ENCODE results near the gene HAUS6.

HAUS6 gene

GRCh38 chr9:19145881-19146280 is 43.2 kb upstream of the HAUS6 start:
- TF ChIP-seq LEF1 (IDR thresholded peaks at IDR 0.05; ENCODE audit: borderline replicate concordance), result no peak
- POLR2A ChIA-PET, result no interaction called here
- DNase-seq (ENCODE audit: extremely low spot score), result no peak
- CTCF ChIA-PET, result no interaction called here

DNA sequence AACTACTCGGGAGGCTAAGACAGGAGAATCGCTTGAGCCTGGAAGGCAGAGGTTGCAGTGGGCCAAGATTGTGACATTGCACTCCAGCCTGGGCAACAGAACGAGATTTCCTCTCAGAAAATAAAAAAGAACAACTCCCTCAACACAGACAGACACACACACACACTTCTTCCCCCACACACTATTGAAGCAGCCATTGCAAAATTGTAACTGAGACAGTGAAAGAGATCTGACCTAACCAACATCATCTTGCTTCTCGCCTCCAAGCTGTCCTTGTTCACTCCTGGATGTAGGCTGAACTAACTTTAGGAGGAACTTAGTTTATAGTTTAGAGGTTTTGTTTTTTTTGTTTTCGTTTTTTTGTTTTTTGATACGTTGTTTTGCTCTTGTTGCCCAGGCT is 37.6 kb upstream of the HAUS6 start:
- DNase-seq (ENCODE audit: extremely low spot score), result no peak
- ChIA-PET CTCF (no interaction called here), POLR2A (no interaction called here)
- TF ChIP-seq ELF4 (IDR thresholded peaks at IDR 0.05) (no peak), LEF1 (IDR thresholded peaks at IDR 0.05; ENCODE audit: borderline replicate concordance) (no peak), ARNT (IDR thresholded peaks at IDR 0.05) (no peak), BHLHE40 (IDR thresholded peaks at IDR 0.05; ENCODE audit: borderline replicate concordance) (no peak), SP1 (IDR thresholded peaks at IDR 0.05) (no peak), NFRKB (IDR thresholded peaks at IDR 0.05) (no peak)

- TF ChIP-seq HDGF (IDR thresholded peaks at IDR 0.05; ENCODE audit: borderline replicate concordance) (no peak), FOXA1 (IDR thresholded peaks at IDR 0.05) (no peak), ELF4 (IDR thresholded peaks at IDR 0.05) (no peak), ARNT (IDR thresholded peaks at IDR 0.05) (no peak), NFRKB (IDR thresholded peaks at IDR 0.05) (no peak), L3MBTL2 (conservative IDR thresholded peaks at IDR 0.05) (no peak), SP1 (IDR thresholded peaks at IDR 0.05) (no peak), SUZ12 (IDR thresholded peaks at IDR 0.05) (no peak), ZNF384 (IDR thresholded peaks at IDR 0.05) (no peak), FOXM1 (IDR thresholded peaks at IDR 0.05; ENCODE audit: borderline replicate concordance) (no peak)
- CTCF ChIA-PET, result interaction anchor here (1.3 kb wide), 1 partner anchor 9 kb away, joined by 3 read pairs; no protein-coding TSS in a partner anchor
- no peak for DNase-seq (ENCODE audit: extremely low spot score)
- POLR2A ChIA-PET, result no interaction called here
These were observed 35.4 kb upstream of the HAUS6 start for GRCh38 chr9:19138084-19138483.

GRCh38 chr9:19137282-19137681 is 34.6 kb upstream of the HAUS6 start:
- POLR2A ChIA-PET, result no interaction called here
- CTCF ChIA-PET, result interaction anchor here (1.3 kb wide), 1 partner anchor 8 kb away, joined by 3 read pairs; no protein-coding TSS in a partner anchor
- DNase-seq (ENCODE audit: extremely low spot score), result no peak
- no peak for TF ChIP-seq CTBP1 (IDR thresholded peaks at IDR 0.05; ENCODE audit: borderline replicate concordance)
- TF ChIP-seq HDGF (IDR thresholded peaks at IDR 0.05; ENCODE audit: borderline replicate concordance), result no peak
- TF ChIP-seq ELF4 (IDR thresholded peaks at IDR 0.05), result no peak
- TF ChIP-seq PKNOX1 (IDR thresholded peaks at IDR 0.05), result no peak
- no peak for TF ChIP-seq ZNF384 (IDR thresholded peaks at IDR 0.05)
- no peak for TF ChIP-seq NFRKB (IDR thresholded peaks at IDR 0.05)
- TF ChIP-seq FOXK2 (IDR thresholded peaks at IDR 0.05), result no peak
- no peak for TF ChIP-seq ARNT (IDR thresholded peaks at IDR 0.05)
- TF ChIP-seq LEF1 (IDR thresholded peaks at IDR 0.05; ENCODE audit: borderline replicate concordance), result no peak
- TF ChIP-seq SUZ12 (IDR thresholded peaks at IDR 0.05), result no peak
- no peak for TF ChIP-seq BHLHE40 (IDR thresholded peaks at IDR 0.05; ENCODE audit: borderline replicate concordance)
- no peak for TF ChIP-seq FOXA1 (IDR thresholded peaks at IDR 0.05)
- TF ChIP-seq FOXM1 (IDR thresholded peaks at IDR 0.05; ENCODE audit: borderline replicate concordance), result no peak
- TF ChIP-seq TARDBP (IDR thresholded peaks at IDR 0.05), result no peak
- TF ChIP-seq L3MBTL2 (conservative IDR thresholded peaks at IDR 0.05), result no peak
- TF ChIP-seq SP1 (IDR thresholded peaks at IDR 0.05), result no peak

GRCh38 chr9:19136129-19136528 is 33.4 kb upstream of the HAUS6 start:
- TF ChIP-seq CTBP1 (IDR thresholded peaks at IDR 0.05; ENCODE audit: borderline replicate concordance), result no peak
- no peak for TF ChIP-seq FOXK2 (IDR thresholded peaks at IDR 0.05)
- no peak for TF ChIP-seq BHLHE40 (IDR thresholded peaks at IDR 0.05; ENCODE audit: borderline replicate concordance)
- no peak for TF ChIP-seq L3MBTL2 (conservative IDR thresholded peaks at IDR 0.05)
- TF ChIP-seq LEF1 (IDR thresholded peaks at IDR 0.05; ENCODE audit: borderline replicate concordance), result no peak
- TF ChIP-seq HDGF (IDR thresholded peaks at IDR 0.05; ENCODE audit: borderline replicate concordance), result no peak
- TF ChIP-seq SUZ12 (IDR thresholded peaks at IDR 0.05), result no peak
- TF ChIP-seq FOXM1 (IDR thresholded peaks at IDR 0.05; ENCODE audit: borderline replicate concordance), result no peak
- no peak for TF ChIP-seq PKNOX1 (IDR thresholded peaks at IDR 0.05)
- TF ChIP-seq SP1 (IDR thresholded peaks at IDR 0.05), result no peak
- no peak for TF ChIP-seq ARNT (IDR thresholded peaks at IDR 0.05)
- TF ChIP-seq ELF4 (IDR thresholded peaks at IDR 0.05), result no peak
- no peak for TF ChIP-seq TARDBP (IDR thresholded peaks at IDR 0.05)
- no peak for TF ChIP-seq FOXA1 (IDR thresholded peaks at IDR 0.05)
- no peak for TF ChIP-seq ZNF384 (IDR thresholded peaks at IDR 0.05)
- no peak for TF ChIP-seq NFRKB (IDR thresholded peaks at IDR 0.05)
- ChIA-PET CTCF (no interaction called here), POLR2A (no interaction called here)
- no peak for DNase-seq (ENCODE audit: extremely low spot score)

DNA sequence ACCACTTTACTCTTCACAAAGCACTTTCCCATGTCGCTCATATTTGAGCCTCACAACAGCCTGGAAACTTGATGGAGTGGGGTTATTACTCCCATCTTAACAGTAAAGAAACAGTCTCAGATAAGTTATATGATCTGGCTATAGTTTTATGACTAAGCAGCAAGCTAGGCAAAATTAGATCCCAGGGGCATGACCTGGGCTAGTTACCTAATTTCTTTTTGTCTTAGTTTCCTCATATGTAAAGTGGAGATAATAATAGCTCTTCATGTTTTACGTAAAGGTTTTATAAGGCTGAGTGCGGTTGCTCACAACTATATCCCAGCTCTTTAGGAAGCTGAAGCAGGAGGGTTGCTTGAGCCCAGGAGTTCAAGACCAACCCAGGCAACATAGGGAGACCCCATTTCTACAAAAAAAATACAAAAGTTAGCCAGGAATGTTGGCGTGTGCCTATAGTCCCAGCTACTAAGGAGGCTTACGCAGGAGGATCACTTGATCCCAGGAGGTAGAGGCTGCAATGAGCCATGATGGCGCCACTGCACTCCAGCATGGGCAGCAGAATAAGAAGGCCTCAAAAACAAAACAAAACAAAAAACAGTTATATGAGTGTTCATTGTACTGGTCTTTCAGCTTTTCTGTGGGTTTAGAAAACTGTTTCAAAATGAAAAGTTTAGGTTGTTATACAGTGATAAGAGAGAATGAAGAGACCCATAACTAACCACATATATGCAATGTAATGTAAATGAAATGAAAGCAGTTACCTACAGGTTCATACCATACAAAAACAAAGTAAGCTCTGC is 31.0 kb upstream of the HAUS6 start:
- TF ChIP-seq SUZ12 (IDR thresholded peaks at IDR 0.05) (no peak), BHLHE40 (IDR thresholded peaks at IDR 0.05; ENCODE audit: borderline replicate concordance) (no peak), NFRKB (IDR thresholded peaks at IDR 0.05) (no peak), CTBP1 (IDR thresholded peaks at IDR 0.05; ENCODE audit: borderline replicate concordance) (no peak), PKNOX1 (IDR thresholded peaks at IDR 0.05) (no peak), LEF1 (IDR thresholded peaks at IDR 0.05; ENCODE audit: borderline replicate concordance) (no peak), FOXA1 (IDR thresholded peaks at IDR 0.05) (no peak), FOXM1 (IDR thresholded peaks at IDR 0.05; ENCODE audit: borderline replicate concordance) (no peak), SP1 (IDR thresholded peaks at IDR 0.05) (no peak), FOXK2 (IDR thresholded peaks at IDR 0.05) (no peak), ARNT (IDR thresholded peaks at IDR 0.05) (no peak), L3MBTL2 (conservative IDR thresholded peaks at IDR 0.05) (no peak), ELF4 (IDR thresholded peaks at IDR 0.05) (no peak), HDGF (IDR thresholded peaks at IDR 0.05; ENCODE audit: borderline replicate concordance) (no peak), TARDBP (IDR thresholded peaks at IDR 0.05) (no peak), ZNF384 (IDR thresholded peaks at IDR 0.05) (no peak)
- CTCF ChIA-PET, result no interaction called here
- POLR2A ChIA-PET, result no interaction called here
- DNase-seq (ENCODE audit: extremely low spot score), result no peak

All from HEK293T (cell line).